SK-N-SH (cell line): Measurements from ENCODE around the gene SOX18. TPM values are rescaled to one million over a fixed set of nuclear protein-coding genes. Genes with fewer than 3 reads are reported as not detected.

Experiments used
- CTCF ChIA-PET: fragments of 300-600, 350-600 bp; formaldehyde crosslinking; extraction: SDS; loops from one replicate; lab custom pipeline; 2021; lab: Yijun Ruan, JAX
- POLR2A ChIA-PET: fragments of 350-600 bp; sonication (Branson Sonifier 250); formaldehyde crosslinking; extraction: SDS; loops from one replicate; lab custom pipeline; 2020; ENCODE audit warnings: antibody characterized with exemption, inconsistent platforms; lab: Yijun Ruan, JAX
- DNase-seq: peaks from one replicate; pipeline ENCODE4 v3.0.0; 2012
- H2AFZ ChIP-seq: fragments of 200-600 bp; sonication (generic); 2 replicates; pipeline ENCODE4 v1.8.1; 2016; ENCODE audit warnings: antibody characterized with exemption, mild to moderate bottlenecking, low read depth
- H3F3A ChIP-seq: fragments of 200-600 bp; sonication (generic); replicated peaks from 2 replicates; pipeline ENCODE3; 2016; ENCODE audit warnings: antibody characterized with exemption, mild to moderate bottlenecking; ENCODE audit not compliant: insufficient read depth
- H3K27ac ChIP-seq, 2 experiments: fragments of 200-500 bp in 1 of 2; fragments of 200-600 bp in 1 of 2; sonication (Bioruptor generic) in 1 of 2; sonication (generic), shearing (Covaris generic) in 1 of 2; 2 replicates each; pipeline versions ENCODE4 v1.5.1 to v1.6.1; 2014 to 2016; ENCODE audit warnings: low read depth in 2 of 2, inconsistent platforms in 1 of 2, low read length in 1 of 2, mild to moderate bottlenecking in 1 of 2, mixed read lengths in 1 of 2
- H3K27me3 ChIP-seq: fragments of 200-600 bp; sonication (generic), shearing (Covaris generic); 2 replicates; pipeline ENCODE4 v1.6.1; 2016; ENCODE audit warnings: mixed run types; ENCODE audit not compliant: insufficient read depth
- H3K36me3 ChIP-seq, 2 experiments: fragments of 200-500 bp in 1 of 2; fragments of 200-600 bp in 1 of 2; sonication (Bioruptor generic) in 1 of 2; sonication (generic) in 1 of 2; replicated peaks in 1 of 2; 2 replicates each; pipeline versions ENCODE3 to v1.5.1; 2014 to 2016; ENCODE audit warnings: low read length in 1 of 2, mild to moderate bottlenecking in 1 of 2; ENCODE audit not compliant: insufficient read depth in 2 of 2, control insufficient read depth in 1 of 2
- H3K4me1 ChIP-seq, 2 experiments: fragments of 200-500 bp in 1 of 2; fragments of 200-600 bp in 1 of 2; sonication (Bioruptor generic) in 1 of 2; sonication (generic), shearing (Covaris generic) in 1 of 2; 2 replicates each; pipeline versions ENCODE4 v1.5.1 to v1.6.1; 2014 to 2016; ENCODE audit warnings: low read depth in 1 of 2, low read length in 1 of 2, mixed run types in 1 of 2; ENCODE audit not compliant: insufficient read depth in 2 of 2, control insufficient read depth in 1 of 2
- H3K4me2 ChIP-seq: fragments of 200-600 bp; sonication (generic), shearing (Covaris generic); 2 replicates; pipeline ENCODE4 v1.6.1; 2017; ENCODE audit warnings: mixed run types
- H3K4me3 ChIP-seq, 2 experiments: fragments of 200-500 bp in 1 of 2; fragments of 200-600 bp in 1 of 2; sonication (Bioruptor generic) in 1 of 2; sonication (generic), shearing (Covaris generic) in 1 of 2; 2 replicates each; pipeline versions ENCODE4 v1.5.1 to v1.8.1; 2014 to 2016; ENCODE audit warnings: low read depth in 2 of 2, inconsistent platforms in 1 of 2, low read length in 1 of 2, mild to moderate bottlenecking in 1 of 2, mixed read lengths in 1 of 2, moderate library complexity in 1 of 2
- H3K79me2 ChIP-seq: fragments of 200-600 bp; sonication (generic); 2 replicates; pipeline ENCODE4 v1.8.1; 2017; ENCODE audit warnings: mild to moderate bottlenecking; ENCODE audit not compliant: insufficient read depth
- H3K9ac ChIP-seq: fragments of 200-600 bp; sonication (generic); 2 replicates; pipeline ENCODE4 v1.6.1; 2017; ENCODE audit warnings: mixed run types
- H3K9me2 ChIP-seq: fragments of 200-600 bp; sonication (generic); 2 replicates; pipeline ENCODE4 v1.6.1; 2017; ENCODE audit warnings: mixed run types
- H3K9me3 ChIP-seq: fragments of 200-600 bp; sonication (generic); 2 replicates; pipeline ENCODE4 v1.6.1; 2017; ENCODE audit warnings: mixed run types, mild to moderate bottlenecking, moderate library complexity
- H4K20me1 ChIP-seq: fragments of 200-600 bp; sonication (generic); 2 replicates; pipeline ENCODE4 v1.6.1; 2017; ENCODE audit warnings: mild to moderate bottlenecking, mixed run types; ENCODE audit not compliant: insufficient read depth
- CHD2 ChIP-seq: fragments of 150-350 bp; IDR thresholded peaks from 2 replicates; pipeline ENCODE4 v1.6.1; 2018; ENCODE audit warnings: low read length; ENCODE audit not compliant: partially characterized antibody
- FOXM1 ChIP-seq: IDR thresholded peaks from 2 replicates; pipeline ENCODE4 v1.4.0; 2012; ENCODE audit warnings: low read depth, mild to moderate bottlenecking
- GABPA ChIP-seq: IDR thresholded peaks from 2 replicates; pipeline ENCODE4 v1.4.0; 2012; ENCODE audit warnings: low read depth, mild to moderate bottlenecking
- IRF3 ChIP-seq: fragments of 150-350 bp; IDR thresholded peaks from 2 replicates; pipeline ENCODE4 v1.6.1; 2016; ENCODE audit warnings: mild to moderate bottlenecking, low read depth, low read length
- MEF2A ChIP-seq: IDR thresholded peaks from 2 replicates; pipeline ENCODE4 v1.4.0; 2012; ENCODE audit warnings: low read depth, borderline replicate concordance
- NFIC ChIP-seq: IDR thresholded peaks from 2 replicates; pipeline ENCODE4 v1.4.0; 2012; ENCODE audit warnings: borderline replicate concordance
- NRF1 ChIP-seq: IDR thresholded peaks from 2 replicates; pipeline ENCODE4 v1.6.1; 2012; ENCODE audit warnings: low read depth, mild to moderate bottlenecking, low read length
- REST ChIP-seq: IDR thresholded peaks from 2 replicates; pipeline ENCODE4 v1.6.1; 2012; ENCODE audit warnings: mild to moderate bottlenecking, low read depth, low read length, moderate library complexity
- RFX5 ChIP-seq: IDR thresholded peaks from 2 replicates; pipeline ENCODE4 v1.6.1; 2012; ENCODE audit warnings: mild to moderate bottlenecking, improper control_type of control experiment, low read length
- RXRA ChIP-seq: IDR thresholded peaks from 2 replicates; pipeline ENCODE4 v1.4.0; 2012; ENCODE audit warnings: low read depth, mild to moderate bottlenecking, borderline replicate concordance
- SMC3 ChIP-seq: IDR thresholded peaks from 2 replicates; pipeline ENCODE4 v1.6.1; 2012; ENCODE audit warnings: low read depth, low read length, improper control_type of control experiment
- TEAD4 ChIP-seq: IDR thresholded peaks from 2 replicates; pipeline ENCODE4 v1.4.0; 2012; ENCODE audit warnings: mild to moderate bottlenecking, borderline replicate concordance; ENCODE audit not compliant: insufficient read depth
- USF2 ChIP-seq: fragments of 150-350 bp; IDR thresholded peaks from 2 replicates; pipeline ENCODE4 v1.6.1; 2017; ENCODE audit warnings: antibody characterized with exemption, low read length, low read depth, borderline replicate concordance
- WGBS: methylation state at CpG from one replicate; pipeline ENCODE4 v1.1.6; 2017; ENCODE audit warnings: low lambda C conversion rate; 5-methylcytosine and 5-hydroxymethylcytosine counted together
- polyA plus RNA-seq, 3 experiments: library from polyadenylated mRNA; depleted of rRNA; stranded (reverse); fragments of >200 nt; gene quantifications; 2 replicates each; pipeline ENCODE4 v1.2.3, GENCODE V29; 2012

SOX18 gene
- polyA plus RNA-seq, 1 of the 3 experiments (the other 2 are of a cell fraction), result not detected

- H3K36me3 ChIP-seq, result peaks cover 0 to 14% of the 10 kb centered on the region in 2 experiments
- CTCF ChIA-PET, result interaction anchor here (0.7 to 2.9 kb wide), 11 partner anchors 10 to 94 kb away, joined by 3 to 21 read pairs (median 4); partner anchors contain the start of genes LKAAEAR1, OPRL1 and RGS19
- H3F3A ChIP-seq, result peaks cover 4% of the 10 kb centered on the region
- peaks cover 9 to 14% of the 10 kb centered on the region in 2 experiments; a peak in 2 of 4 replicates for H3K4me1 ChIP-seq
- TF ChIP-seq SMC3, result no peak
- no peak for TF ChIP-seq FOXM1
- no peak for TF ChIP-seq RFX5
- no peak for TF ChIP-seq TEAD4
- no peak for TF ChIP-seq GABPA
- TF ChIP-seq CHD2, result no peak
- TF ChIP-seq NRF1, result no peak
- TF ChIP-seq MEF2A, result no peak
- TF ChIP-seq USF2, result no peak
- H4K20me1 ChIP-seq, result no peaks in the 10 kb centered on the region
- no peak for DNase-seq
- WGBS, result 80% methylated on average over 1 of the region's 12 CpGs
- no peak overlapping the region for H2AFZ ChIP-seq
- H3K79me2 ChIP-seq, result peaks cover 8% of the 10 kb centered on the region; the same call in 1 of the 2 replicates
- H3K9me2 ChIP-seq, result no peaks in the 10 kb centered on the region
- H3K27ac ChIP-seq, result no peak overlapping the region
- H3K9me3 ChIP-seq, result no peaks in the 10 kb centered on the region
- POLR2A ChIA-PET, result no interaction called here
- H3K4me2 ChIP-seq, result no peak overlapping the region
- no peaks in the 10 kb centered on the region for H3K27me3 ChIP-seq
- no peak overlapping the region for H3K9ac ChIP-seq
- H3K4me3 ChIP-seq, result no peak overlapping the region
Observed at GRCh38 chr20:64068386-64069208, 19.2 kb upstream of the SOX18 start.

- CTCF ChIA-PET, result interaction anchor here (1.0 to 2.9 kb wide), 7 partner anchors 9 to 88 kb away, joined by 4 to 19 read pairs (median 5); partner anchors contain the start of genes LKAAEAR1 and SAMD10
- no peak overlapping the region for H3K27ac ChIP-seq
- no peak for TF ChIP-seq IRF3
- no peak for TF ChIP-seq USF2
- TF ChIP-seq REST, result no peak
- TF ChIP-seq NFIC, result no peak
- TF ChIP-seq RXRA, result no peak
Observed at GRCh38 chr20:64067733-64068307, 18.4 kb upstream of the SOX18 start.

More at GRCh38 chr20:64067733-64068307, 18.4 kb upstream of the SOX18 start:
- Histone ChIP-seq H4K20me1 (no peaks in the 10 kb centered on the region), H3K4me2 (no peak overlapping the region), H3K9ac (no peak overlapping the region), H3K36me3 (peaks cover 0 to 6% of the 10 kb centered on the region in 2 experiments), H3F3A (peaks cover 4% of the 10 kb centered on the region), H2AFZ (no peak overlapping the region), H3K9me3 (no peaks in the 10 kb centered on the region), H3K4me1 (peaks cover 9 to 15% of the 10 kb centered on the region in 2 experiments; a peak in 2 of 4 replicates), H3K79me2 (peaks cover 15% of the 10 kb centered on the region; the same call in 1 of the 2 replicates), H3K27me3 (no peaks in the 10 kb centered on the region), H3K9me2 (no peaks in the 10 kb centered on the region), H3K4me3 (no peak overlapping the region)
- POLR2A ChIA-PET, result no interaction called here
- no peak for DNase-seq
- whole genome bisulfite sequencing, result 87% methylated on average over 4 of the region's 12 CpGs
